Esophagus muscularis mucosa (tissue), 4 donors: ENCODE measurements around the gene VWA1. TPM values are rescaled to one million over a fixed set of nuclear protein-coding genes. Genes with fewer than 3 reads are reported as not detected.
A peak's percentile ranks its signal among the peaks of the same experiment; 100 is the strongest.
"Not testable (repeated sequence)": the region's sequence is repeated elsewhere in the genome, so short reads cannot be mapped to it uniquely, and the experiment has no call there.

Experiments
- DNase-seq: peaks from one replicate; pipeline ENCODE4 v3.0.0-alpha.2; 2017; ENCODE audit errors: extremely low spot score
- H3K27ac ChIP-seq, 4 donors: fragments of 200-600 bp; sonication (generic); replicated peaks in 1 of 4; 1 replicate in 3 of 4; 2 replicates in 1 of 4; pipeline ENCODE4 v1.5.1; 2016 to 2019; ENCODE audit warnings: mild to moderate bottlenecking in 1 of 4
- H3K27me3 ChIP-seq, 4 donors: fragments of 200-600 bp; sonication (generic); one replicate each; pipeline versions ENCODE4 v1.5.1 to v1.6.0; 2016 to 2019
- H3K36me3 ChIP-seq, 4 donors: fragments of 200-600 bp; sonication (generic); one replicate each; pipeline ENCODE4 v1.5.1; 2016 to 2019
- H3K4me1 ChIP-seq, 4 donors: fragments of 200-600 bp; sonication (generic); one replicate each; pipeline ENCODE4 v1.5.1; 2016 to 2019
- H3K4me3 ChIP-seq, 4 donors: fragments of 200-600 bp; sonication (generic); 1 replicate in 2 of 4; 2 replicates in 2 of 4; pipeline ENCODE4 v1.5.1; 2016 to 2019; ENCODE audit warnings: mild to moderate bottlenecking in 4 of 4, moderate library complexity in 1 of 4
- H3K9me3 ChIP-seq, 4 donors: fragments of 200-600 bp; sonication (generic); 1 replicate in 3 of 4; 2 replicates in 1 of 4; pipeline ENCODE4 v1.5.1; 2016 to 2019
- EP300 ChIP-seq: sonication (generic); formaldehyde crosslinking; IDR thresholded peaks from one replicate; pipeline ENCODE4 v1.6.1; 2017; ENCODE audit warnings: antibody characterized with exemption
- POLR2A ChIP-seq: fragments of 450-650 bp; IDR thresholded peaks from one replicate; pipeline ENCODE4 v1.6.1; 2017; ENCODE audit warnings: antibody characterized with exemption, moderate library complexity, mild to moderate bottlenecking, low read depth
- POLR2AphosphoS5 ChIP-seq, 2 donors: sonication (generic); formaldehyde crosslinking; IDR thresholded peaks; one replicate each; pipeline ENCODE4 v1.6.1; 2017; ENCODE audit warnings: antibody characterized with exemption in 2 of 2
- WGBS: methylation state at CpG from one replicate; pipeline ENCODE4 v1.1.5; 2018; 5-methylcytosine and 5-hydroxymethylcytosine counted together
- intact Hi-C: fragments of 100-400 bp; cut with DNase I; formaldehyde crosslinking; loops from one replicate; pipeline ENCODE4 v1.15.1; 2023
- total RNA-seq, 4 donors: library from RNA; depleted of rRNA; stranded (reverse); fragments of >200 nt; gene quantifications; one replicate each; pipeline versions ENCODE4 v1.1.0 to v1.2.1, GENCODE V29; 2016
- TF ChIP-seq, protein P1 (sequence below), 3 experiments: fragments of 200-600 bp in 2 of 3; fragments of 450-650 bp in 1 of 3; sonication (generic) in 2 of 3; IDR thresholded peaks; one replicate each; pipeline ENCODE4 v1.5.1; 2017 to 2019; ENCODE audit warnings: antibody characterized with exemption in 3 of 3, mild to moderate bottlenecking in 2 of 3, moderate library complexity in 1 of 3

The VWA1 gene
- total RNA-seq, 4 donors from 2014 or later, result 99.7 to 168 (median 116) TPM

DNA sequence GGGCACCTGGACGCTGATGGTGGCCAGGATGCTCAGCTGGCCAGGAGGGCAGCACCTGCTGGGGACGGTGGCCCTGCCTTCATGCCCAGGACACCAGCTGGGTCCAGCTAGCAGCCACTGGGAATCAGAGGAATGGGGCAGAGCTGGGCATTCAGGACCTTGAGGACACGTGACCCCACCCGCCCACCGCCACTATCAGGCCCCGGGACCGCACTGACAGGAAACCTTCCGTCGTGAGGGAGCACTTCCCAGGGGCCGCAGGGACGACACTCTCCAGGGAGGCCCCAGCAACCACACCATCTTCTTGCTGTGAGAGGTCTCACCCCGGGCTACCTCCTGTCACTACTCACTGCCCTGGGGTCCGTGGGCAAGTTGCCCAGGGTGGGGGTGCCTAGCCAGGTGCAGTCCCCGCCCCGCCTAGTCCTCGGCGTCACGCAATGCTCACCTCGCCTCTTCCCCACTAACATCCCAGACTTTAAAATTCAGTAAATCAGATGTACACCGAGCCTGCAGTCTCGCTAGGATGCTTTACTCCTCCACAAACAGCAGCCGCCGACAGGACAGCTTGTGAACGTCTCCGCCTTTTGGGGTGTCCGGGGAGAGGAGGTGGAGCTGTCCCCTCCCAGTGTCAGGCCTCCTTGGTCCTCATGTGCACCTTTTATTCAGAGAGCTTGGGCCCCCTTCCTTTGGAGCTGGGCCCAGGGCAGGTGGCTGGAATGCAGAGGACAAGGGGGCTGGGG is 4.9 kb downstream of the VWA1 start:
- Histone ChIP-seq H3K36me3 (peaks cover 0 to 24% (median 12%) of the 10 kb centered on the region in 4 donors), H3K27me3 (no peaks in the 10 kb centered on the region), H3K4me3 (no peak overlapping the region), H3K4me1 (peaks cover 31 to 73% (median 62%) of the 10 kb centered on the region in 4 donors), H3K9me3 (no peaks in the 10 kb centered on the region), H3K27ac (peak overlapping the region; percentile 43 to 74 (median 60))
- intact Hi-C loops, result loop anchor here (2.0 kb wide), 1 partner anchor 38 kb away; no protein-coding TSS in a partner anchor
- 60% methylated on average over 10 of the region's 26 CpGs for WGBS
- TF ChIP-seq, protein P1, sequence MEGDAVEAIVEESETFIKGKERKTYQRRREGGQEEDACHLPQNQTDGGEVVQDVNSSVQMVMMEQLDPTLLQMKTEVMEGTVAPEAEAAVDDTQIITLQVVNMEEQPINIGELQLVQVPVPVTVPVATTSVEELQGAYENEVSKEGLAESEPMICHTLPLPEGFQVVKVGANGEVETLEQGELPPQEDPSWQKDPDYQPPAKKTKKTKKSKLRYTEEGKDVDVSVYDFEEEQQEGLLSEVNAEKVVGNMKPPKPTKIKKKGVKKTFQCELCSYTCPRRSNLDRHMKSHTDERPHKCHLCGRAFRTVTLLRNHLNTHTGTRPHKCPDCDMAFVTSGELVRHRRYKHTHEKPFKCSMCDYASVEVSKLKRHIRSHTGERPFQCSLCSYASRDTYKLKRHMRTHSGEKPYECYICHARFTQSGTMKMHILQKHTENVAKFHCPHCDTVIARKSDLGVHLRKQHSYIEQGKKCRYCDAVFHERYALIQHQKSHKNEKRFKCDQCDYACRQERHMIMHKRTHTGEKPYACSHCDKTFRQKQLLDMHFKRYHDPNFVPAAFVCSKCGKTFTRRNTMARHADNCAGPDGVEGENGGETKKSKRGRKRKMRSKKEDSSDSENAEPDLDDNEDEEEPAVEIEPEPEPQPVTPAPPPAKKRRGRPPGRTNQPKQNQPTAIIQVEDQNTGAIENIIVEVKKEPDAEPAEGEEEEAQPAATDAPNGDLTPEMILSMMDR (IDR thresholded peaks at IDR 0.05), result no peak
- TF ChIP-seq POLR2A, result no peak
- no peak for DNase-seq

- no peak for TF ChIP-seq POLR2A
- TF ChIP-seq EP300, result no peak
- TF ChIP-seq, protein P1 (IDR thresholded peaks at IDR 0.05), result peak; percentile 89 to 97 (median 94)
- TF ChIP-seq POLR2AphosphoS5 (IDR thresholded peaks at IDR 0.05), result peak in 1 of 2 donors; percentile 24
- peaks cover 26 to 64% (median 56%) of the 10 kb centered on the region in 4 donors for H3K4me1 ChIP-seq
- WGBS, result 53% methylated on average over 8 of the region's 29 CpGs
- DNase-seq, result no peak
- H3K4me3 ChIP-seq, result no peak overlapping the region
- peaks cover 0 to 24% (median 12%) of the 10 kb centered on the region in 4 donors for H3K36me3 ChIP-seq
- no peaks in the 10 kb centered on the region for H3K27me3 ChIP-seq
- H3K9me3 ChIP-seq, result no peaks in the 10 kb centered on the region
- intact Hi-C loops, result loop anchor here (2.0 kb wide), 1 partner anchor 38 kb away; no protein-coding TSS in a partner anchor
- peak overlapping the region; percentile 43 to 74 (median 60) for H3K27ac ChIP-seq
These were observed 5.8 kb downstream of the VWA1 start for GRCh38 chr1:1441002-1441888.

GRCh38 chr1:1442069-1442770 is 6.7 kb downstream of the VWA1 start:
- no peak for TF ChIP-seq EP300
- TF ChIP-seq POLR2A, result no peak
- TF ChIP-seq, protein P1 (IDR thresholded peaks at IDR 0.05), result no peak
- peak; percentile 28 to 55 for TF ChIP-seq POLR2AphosphoS5 (IDR thresholded peaks at IDR 0.05)
- no peak for DNase-seq
- Histone ChIP-seq H3K27me3 (no peaks in the 10 kb centered on the region), H3K4me3 (no peak overlapping the region), H3K9me3 (no peaks in the 10 kb centered on the region), H3K36me3 (peaks cover 0 to 23% (median 12%) of the 10 kb centered on the region in 4 donors), H3K27ac (peak overlapping the region; percentile 59 to 74 (median 60)), H3K4me1 (peaks cover 17 to 55% (median 46%) of the 10 kb centered on the region in 4 donors)
- intact Hi-C loops, result no loop called here
- 67% methylated on average over 25 of the region's 32 CpGs for WGBS

GRCh38 chr1:1446631-1447030 is 11.1 kb downstream of the VWA1 start:
- H3K27me3 ChIP-seq, H3K27ac ChIP-seq, H3K9me3 ChIP-seq, H3K4me3 ChIP-seq, intact Hi-C loops, H3K36me3 ChIP-seq, DNase-seq: not testable (repeated sequence)
- WGBS, result 91% methylated on average over 18 of the region's 19 CpGs
- peaks cover 2 to 11% (median 10%) of the 10 kb centered on the region in 4 donors for H3K4me1 ChIP-seq
